ENCODE measurements around the gene MT3. TPM values are rescaled to one million over a fixed set of nuclear protein-coding genes. Genes with fewer than 3 reads are reported as not detected.
A peak's percentile ranks its signal among the peaks of the same experiment; 100 is the strongest.
"Not testable (repeated sequence)": the region's sequence is repeated elsewhere in the genome, so short reads cannot be mapped to it uniquely, and the experiment has no call there.

MT3 gene
- total RNA-seq, 1 donor from 2014 or later: not detected

DNA sequence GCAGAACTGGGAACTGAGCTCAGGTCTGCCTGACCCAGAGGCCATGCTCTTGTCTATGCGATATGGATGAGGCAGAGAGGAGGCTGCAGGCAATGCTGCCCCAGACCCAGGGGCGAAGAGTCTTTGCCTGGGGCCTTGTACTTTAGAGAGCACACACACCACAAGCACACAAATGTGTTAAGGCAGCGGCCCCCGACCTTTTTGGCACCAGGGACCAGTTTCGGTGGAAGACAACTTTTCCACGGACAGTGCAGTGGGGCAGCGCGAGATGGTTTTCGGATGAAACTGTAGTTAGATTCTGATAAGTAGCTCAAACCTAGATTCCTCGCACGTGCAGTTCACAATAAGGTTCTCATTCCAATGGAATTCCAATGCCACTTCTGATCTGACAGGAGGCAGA, 17.8 kb upstream of the MT3 start:
- H3K4me3 Mint-ChIP-seq: no peak overlapping the region
- H3K27ac Mint-ChIP-seq: no peak overlapping the region
- H3K9me3 Mint-ChIP-seq: peaks cover 14% of the 10 kb centered on the region
- H3K36me3 Mint-ChIP-seq: no peaks in the 10 kb centered on the region
- H3K4me1 Mint-ChIP-seq: no peaks in the 10 kb centered on the region
- peaks cover 15% of the 10 kb centered on the region for H3K27me3 Mint-ChIP-seq (ENCODE audit: low read depth)
- TF ChIP-seq, protein P1, sequence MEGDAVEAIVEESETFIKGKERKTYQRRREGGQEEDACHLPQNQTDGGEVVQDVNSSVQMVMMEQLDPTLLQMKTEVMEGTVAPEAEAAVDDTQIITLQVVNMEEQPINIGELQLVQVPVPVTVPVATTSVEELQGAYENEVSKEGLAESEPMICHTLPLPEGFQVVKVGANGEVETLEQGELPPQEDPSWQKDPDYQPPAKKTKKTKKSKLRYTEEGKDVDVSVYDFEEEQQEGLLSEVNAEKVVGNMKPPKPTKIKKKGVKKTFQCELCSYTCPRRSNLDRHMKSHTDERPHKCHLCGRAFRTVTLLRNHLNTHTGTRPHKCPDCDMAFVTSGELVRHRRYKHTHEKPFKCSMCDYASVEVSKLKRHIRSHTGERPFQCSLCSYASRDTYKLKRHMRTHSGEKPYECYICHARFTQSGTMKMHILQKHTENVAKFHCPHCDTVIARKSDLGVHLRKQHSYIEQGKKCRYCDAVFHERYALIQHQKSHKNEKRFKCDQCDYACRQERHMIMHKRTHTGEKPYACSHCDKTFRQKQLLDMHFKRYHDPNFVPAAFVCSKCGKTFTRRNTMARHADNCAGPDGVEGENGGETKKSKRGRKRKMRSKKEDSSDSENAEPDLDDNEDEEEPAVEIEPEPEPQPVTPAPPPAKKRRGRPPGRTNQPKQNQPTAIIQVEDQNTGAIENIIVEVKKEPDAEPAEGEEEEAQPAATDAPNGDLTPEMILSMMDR (IDR thresholded peaks at IDR 0.05; ENCODE audit: unreplicated experiment): no peak
- no peak for DNase-seq (ENCODE audit: low spot score in 2 of 2, unreplicated experiment in 2 of 2)

DNA sequence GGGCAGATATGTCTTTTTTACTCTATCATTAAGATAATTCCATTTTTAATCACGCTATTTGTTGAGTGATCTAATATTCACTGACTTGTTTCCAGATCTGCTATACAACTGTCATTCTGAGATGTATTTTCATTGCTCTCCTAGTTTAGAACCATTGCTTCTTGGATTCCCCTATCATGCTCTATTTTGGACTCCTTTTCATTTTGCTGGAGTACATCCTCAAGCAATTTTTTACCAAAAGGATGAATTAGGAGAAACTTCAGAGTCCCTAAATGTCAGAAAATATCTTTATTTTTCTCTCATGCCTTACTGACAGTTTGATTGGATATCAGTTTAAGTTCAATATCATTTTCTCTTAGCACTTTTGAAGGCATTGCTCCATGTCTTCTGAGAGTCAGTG, 14.7 kb upstream of the MT3 start:
- no peak overlapping the region for H3K27ac Mint-ChIP-seq
- H3K4me3 Mint-ChIP-seq: no peak overlapping the region
- no peaks in the 10 kb centered on the region for H3K36me3 Mint-ChIP-seq
- H3K9me3 Mint-ChIP-seq: peaks cover 24% of the 10 kb centered on the region
- no peaks in the 10 kb centered on the region for H3K4me1 Mint-ChIP-seq
- no peaks in the 10 kb centered on the region for H3K27me3 Mint-ChIP-seq (ENCODE audit: low read depth)
- no peak for DNase-seq (ENCODE audit: low spot score in 2 of 2, unreplicated experiment in 2 of 2)
- TF ChIP-seq, protein P1 (IDR thresholded peaks at IDR 0.05; ENCODE audit: unreplicated experiment): no peak

DNA sequence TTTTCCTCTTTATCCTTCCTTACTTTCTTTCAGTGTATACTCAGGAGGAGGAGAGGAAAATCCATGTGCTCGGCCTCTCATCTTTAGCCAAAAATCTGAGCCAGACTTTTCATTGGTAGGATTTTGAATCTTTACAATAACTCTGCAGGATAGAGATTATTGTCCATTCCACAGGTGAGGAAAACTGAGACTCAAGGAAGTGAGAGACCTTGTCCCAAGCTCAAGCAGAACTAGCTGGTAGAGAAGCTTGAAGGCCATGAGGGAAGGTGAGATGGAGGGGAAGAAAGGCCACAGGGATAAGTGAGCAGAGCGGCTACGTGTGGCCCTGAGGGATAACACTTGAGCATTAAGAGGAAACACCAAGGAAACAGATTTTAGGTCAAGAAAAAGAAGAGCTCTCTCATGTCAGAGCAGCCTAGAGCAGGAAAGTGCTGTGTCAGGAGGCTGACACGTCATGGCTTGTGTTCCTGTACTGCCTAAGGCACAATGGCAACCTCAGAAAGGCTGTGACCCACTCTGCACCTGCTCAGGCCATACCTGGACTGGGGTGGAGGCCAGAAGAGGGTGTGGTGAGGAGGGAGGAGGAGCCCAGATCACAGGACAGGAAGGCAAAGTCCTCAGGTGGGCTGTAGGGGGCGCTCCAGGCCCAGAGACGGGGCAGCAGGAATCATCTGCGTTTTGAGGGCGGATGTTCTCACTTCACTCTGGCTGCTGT, 12.6 kb upstream of the MT3 start:
- Mint-ChIP-seq H3K27me3 (ENCODE audit: low read depth) (peaks cover 4% of the 10 kb centered on the region), H3K9me3 (peaks cover 24% of the 10 kb centered on the region), H3K36me3 (no peaks in the 10 kb centered on the region), H3K4me1 (no peaks in the 10 kb centered on the region), H3K4me3 (no peak overlapping the region), H3K27ac (no peak overlapping the region)
- TF ChIP-seq, protein P1 (IDR thresholded peaks at IDR 0.05; ENCODE audit: unreplicated experiment): peak; percentile 25
- peak in 1 of 2 experiments; percentile 54 for DNase-seq (ENCODE audit: low spot score in 2 of 2, unreplicated experiment in 2 of 2)

DNA sequence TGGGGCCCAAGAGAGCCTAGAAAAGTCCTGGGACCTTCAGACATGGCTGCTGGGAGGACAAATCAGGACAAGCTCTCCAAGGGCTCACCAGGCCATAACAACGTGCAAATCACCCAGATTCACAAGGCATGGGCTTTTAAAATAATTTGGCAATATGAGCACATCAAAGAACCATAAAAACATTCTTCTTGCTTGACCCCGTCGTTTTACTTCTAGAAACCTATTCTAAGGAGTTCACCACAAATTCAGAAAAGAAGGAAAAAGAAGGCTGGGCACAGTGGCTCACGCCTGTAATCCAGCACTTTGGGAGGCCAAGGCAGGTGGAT, 12.1 kb upstream of the MT3 start:
- Mint-ChIP-seq H3K27me3 (ENCODE audit: low read depth) (peaks cover 5% of the 10 kb centered on the region), H3K9me3 (peaks cover 24% of the 10 kb centered on the region), H3K4me1 (no peaks in the 10 kb centered on the region), H3K36me3 (no peaks in the 10 kb centered on the region), H3K27ac (no peak overlapping the region), H3K4me3 (no peak overlapping the region)
- DNase-seq (ENCODE audit: low spot score in 2 of 2, unreplicated experiment in 2 of 2): no peak
- TF ChIP-seq, protein P1 (IDR thresholded peaks at IDR 0.05; ENCODE audit: unreplicated experiment): no peak

DNA sequence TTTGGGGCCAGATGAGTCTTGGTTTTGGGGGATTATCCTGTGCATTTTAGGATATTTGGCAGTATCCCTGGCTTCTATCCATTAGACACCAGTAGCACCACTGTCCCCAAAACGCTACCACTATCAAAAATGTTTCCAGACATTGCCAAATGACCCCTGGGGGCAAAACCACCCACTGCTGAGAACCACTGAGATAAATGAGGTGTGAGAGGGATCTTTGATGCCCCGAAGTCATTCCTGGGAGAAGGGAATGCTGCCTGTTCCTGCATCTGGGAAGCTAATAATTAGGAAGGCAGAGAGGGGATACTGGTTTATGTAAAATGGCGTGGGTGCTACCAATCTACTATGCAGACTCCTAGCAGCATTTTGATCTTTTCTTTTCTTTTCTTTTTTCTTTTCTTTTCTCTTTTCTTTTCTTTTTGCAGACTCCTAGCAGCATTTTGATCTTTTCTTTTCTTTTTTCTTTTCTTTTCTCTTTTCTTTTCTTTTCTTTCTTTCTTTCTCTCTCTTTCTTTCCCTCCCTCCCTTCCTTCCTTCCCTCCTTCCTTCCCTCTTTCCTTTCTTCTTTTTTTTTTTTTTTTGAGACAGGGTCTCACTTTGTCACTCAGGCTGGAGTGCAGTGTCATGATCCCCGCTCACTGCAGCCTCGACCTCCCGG, 8.8 kb upstream of the MT3 start:
- Mint-ChIP-seq H3K4me3 (no peak overlapping the region), H3K9me3 (peaks cover 14% of the 10 kb centered on the region), H3K27ac (no peak overlapping the region), H3K27me3 (ENCODE audit: low read depth) (peaks cover 30% of the 10 kb centered on the region), H3K4me1 (peaks cover 13% of the 10 kb centered on the region), H3K36me3 (no peaks in the 10 kb centered on the region)
- TF ChIP-seq, protein P1 (IDR thresholded peaks at IDR 0.05; ENCODE audit: unreplicated experiment): no peak
- DNase-seq (ENCODE audit: low spot score in 2 of 2, unreplicated experiment in 2 of 2): no peak

DNA sequence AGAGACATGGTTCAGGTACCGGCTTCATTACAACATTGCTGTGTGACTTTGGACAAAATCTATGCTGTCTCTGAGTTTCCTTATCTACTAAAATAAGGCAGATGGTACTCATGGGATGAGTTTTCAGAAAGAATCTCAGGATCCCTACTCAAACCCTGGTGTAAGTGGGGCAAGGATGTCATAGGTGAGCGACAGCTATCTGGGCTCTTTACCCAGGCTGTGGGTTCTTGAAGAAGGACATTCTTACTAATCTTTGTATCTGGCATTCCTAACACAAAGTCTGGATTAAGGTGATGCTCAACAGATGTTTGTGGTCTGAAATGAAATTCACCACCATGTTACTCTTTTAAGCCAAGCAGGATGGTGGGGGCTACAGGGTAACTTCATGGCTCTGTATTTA, 6.4 kb upstream of the MT3 start:
- not testable (repeated sequence) for H3K36me3 Mint-ChIP-seq; H3K27ac Mint-ChIP-seq; DNase-seq (ENCODE audit: low spot score in 2 of 2, unreplicated experiment in 2 of 2); H3K4me3 Mint-ChIP-seq; H3K9me3 Mint-ChIP-seq
- H3K4me1 Mint-ChIP-seq: peaks cover 13% of the 10 kb centered on the region
- peaks cover 54% of the 10 kb centered on the region for H3K27me3 Mint-ChIP-seq (ENCODE audit: low read depth)
